Medulla oblongata (tissue), 1 donor: ENCODE data around the gene UBE2E3.
"Not testable (repeated sequence)": the region's sequence is repeated elsewhere in the genome, so short reads cannot be mapped to it uniquely, and the experiment has no call there.

Experiments
- DNase-seq: peaks from one replicate; pipeline ENCODE4 v3.0.0-alpha.2; 2015; ENCODE audit errors: extremely low spot score

Gene UBE2E3

GRCh38 chr2:181073896-181074295 is 93.5 kb downstream of the UBE2E3 start:
- DNase-seq = no peak

GRCh38 chr2:181074457-181074856 is 94.1 kb downstream of the UBE2E3 start:
- DNase-seq = no peak

DNA sequence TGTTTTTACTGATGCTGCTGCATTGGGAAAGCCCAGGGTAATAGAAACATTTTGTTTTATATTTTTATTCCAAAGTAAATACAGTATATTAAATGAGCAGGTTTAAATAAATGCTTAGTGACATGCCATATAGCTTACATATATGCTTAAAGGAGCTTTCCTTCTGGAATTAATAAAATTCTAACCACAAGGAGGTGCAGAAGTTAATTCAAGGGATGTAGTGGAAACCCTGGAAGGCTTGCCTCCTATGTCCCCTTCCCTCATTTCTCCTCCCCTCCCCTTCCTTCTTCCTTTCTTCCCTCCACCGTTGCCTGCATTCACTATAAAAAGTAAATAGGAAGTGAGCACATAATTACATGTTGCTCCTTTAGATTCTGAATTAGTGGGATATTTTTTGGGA is 96.3 kb downstream of the UBE2E3 start:
- no peak for DNase-seq

- peak; percentile 72 for DNase-seq
Observed at GRCh38 chr2:181077128-181077709, 96.8 kb downstream of the UBE2E3 start.

GRCh38 chr2:181083140-181083539 is 102.7 kb downstream of the UBE2E3 start:
- no peak for DNase-seq

- no peak for DNase-seq
Observed at GRCh38 chr2:181085734-181086133, 105.3 kb downstream of the UBE2E3 start.

GRCh38 chr2:181091920-181092319 is 111.5 kb downstream of the UBE2E3 start:
- DNase-seq = not testable (repeated sequence)

DNA sequence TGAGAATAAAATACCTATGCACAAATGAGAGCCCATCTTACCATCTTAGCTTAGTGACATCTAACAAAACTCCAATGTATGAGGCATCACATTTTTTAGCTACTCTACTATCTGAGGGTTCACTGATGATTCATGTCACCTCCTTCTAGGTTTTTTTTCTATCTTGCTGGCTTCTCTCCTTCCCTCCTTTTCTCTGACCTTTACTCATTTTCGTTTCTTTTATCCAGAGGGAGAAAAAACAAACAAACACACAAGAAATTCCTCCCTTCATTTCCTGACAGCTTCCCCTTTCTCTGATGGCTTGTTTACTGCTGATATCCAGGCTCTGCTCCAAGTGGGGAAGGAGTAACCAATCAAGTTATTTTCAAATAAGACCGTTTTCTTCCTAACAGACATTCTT is 115.1 kb downstream of the UBE2E3 start:
- no peak for DNase-seq

GRCh38 chr2:181103659-181104058 is 123.3 kb downstream of the UBE2E3 start:
- DNase-seq = no peak

GRCh38 chr2:181104512-181105115 is 124.2 kb downstream of the UBE2E3 start:
- DNase-seq = peak; percentile 68

DNA sequence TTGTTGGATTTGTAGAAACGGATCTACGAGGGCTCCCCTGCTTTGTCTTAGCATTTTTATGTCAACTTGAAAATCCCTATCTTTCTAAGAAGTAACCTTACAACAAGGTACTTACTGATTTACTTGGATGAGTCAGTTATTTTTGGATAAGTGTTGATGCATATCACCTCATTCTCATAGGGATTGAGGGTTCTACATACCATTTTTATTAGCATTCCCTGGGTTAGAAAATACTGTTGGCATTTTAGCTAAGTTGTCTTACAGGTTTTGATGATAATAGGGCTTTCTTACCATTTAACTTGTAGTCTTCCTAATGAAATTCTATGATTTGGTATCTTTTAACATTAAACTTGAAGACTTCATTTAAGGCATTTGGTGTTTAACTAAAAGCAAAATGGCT is 125.2 kb downstream of the UBE2E3 start:
- DNase-seq = no peak

DNA sequence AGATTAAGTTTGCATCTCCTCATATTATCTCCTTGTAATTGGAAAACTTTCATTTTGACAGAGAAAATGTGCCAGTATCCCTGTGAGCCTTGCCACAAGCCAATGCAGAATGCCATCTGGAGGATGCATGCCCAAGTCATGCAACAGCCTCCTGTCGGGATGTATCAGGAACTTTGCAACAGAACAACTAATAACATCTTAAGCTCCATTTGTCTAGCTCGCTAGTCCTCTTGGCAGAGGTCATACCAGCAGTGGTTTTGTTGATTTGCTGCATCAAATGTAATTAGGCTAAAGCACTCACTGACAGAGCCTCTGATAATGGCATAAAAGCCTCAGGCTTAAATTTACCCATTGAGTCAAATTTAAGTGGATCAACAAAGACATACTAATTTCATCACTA is 125.8 kb downstream of the UBE2E3 start:
- DNase-seq = no peak

DNA sequence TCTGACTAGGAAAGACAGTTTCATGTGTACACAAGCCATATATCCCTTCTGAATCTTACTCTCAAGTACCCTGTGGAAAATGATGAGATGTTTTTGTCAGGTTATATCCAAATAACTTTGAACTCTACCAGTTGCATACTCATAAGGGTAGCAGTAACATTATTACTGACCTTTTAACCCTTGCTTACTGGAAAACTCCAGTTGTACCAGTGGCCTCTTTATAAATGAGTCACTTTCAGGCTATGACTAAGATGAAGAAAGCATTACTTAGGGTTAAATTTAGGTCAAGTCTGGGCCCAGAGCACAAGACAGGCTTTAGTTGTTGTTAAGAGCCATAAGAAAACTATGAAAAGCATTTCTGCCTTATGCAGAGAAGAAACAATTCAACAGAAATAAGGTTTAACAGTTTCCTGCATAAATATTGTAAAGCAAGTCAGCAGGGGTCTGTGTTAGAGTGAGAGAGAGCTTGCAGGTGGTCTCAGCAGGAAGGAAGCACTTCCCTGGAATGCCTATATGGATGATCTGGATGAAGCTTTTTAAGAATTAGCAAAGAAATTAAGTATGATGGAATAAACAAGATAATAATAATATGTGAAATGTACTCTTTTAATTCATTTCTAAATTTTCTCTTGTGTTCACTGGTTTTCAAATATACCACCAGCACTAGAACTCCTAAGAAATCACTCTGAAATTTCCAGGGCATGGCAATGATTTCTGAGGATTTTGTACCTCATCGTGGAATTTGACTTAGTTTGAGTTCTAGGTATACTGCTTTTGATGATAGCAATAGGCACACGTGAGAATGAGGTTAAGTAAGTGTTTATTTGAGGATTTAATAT is 126.6 kb downstream of the UBE2E3 start:
- DNase-seq = no peak

DNA sequence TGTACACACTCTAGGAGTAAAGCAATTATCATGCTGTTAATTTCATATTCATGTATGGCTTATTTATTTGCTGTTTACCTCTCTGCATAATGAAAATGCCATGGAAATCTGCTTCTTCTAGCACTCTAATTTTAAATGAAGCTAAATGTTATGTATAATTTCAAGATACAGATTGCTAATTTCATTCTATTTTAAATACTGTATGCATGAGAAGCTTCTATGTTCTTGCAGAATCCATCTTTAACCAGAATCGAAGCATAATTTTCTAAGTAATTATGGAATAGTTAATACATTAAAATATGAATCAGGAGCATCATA is 127.2 kb downstream of the UBE2E3 start:
- no peak for DNase-seq

DNA sequence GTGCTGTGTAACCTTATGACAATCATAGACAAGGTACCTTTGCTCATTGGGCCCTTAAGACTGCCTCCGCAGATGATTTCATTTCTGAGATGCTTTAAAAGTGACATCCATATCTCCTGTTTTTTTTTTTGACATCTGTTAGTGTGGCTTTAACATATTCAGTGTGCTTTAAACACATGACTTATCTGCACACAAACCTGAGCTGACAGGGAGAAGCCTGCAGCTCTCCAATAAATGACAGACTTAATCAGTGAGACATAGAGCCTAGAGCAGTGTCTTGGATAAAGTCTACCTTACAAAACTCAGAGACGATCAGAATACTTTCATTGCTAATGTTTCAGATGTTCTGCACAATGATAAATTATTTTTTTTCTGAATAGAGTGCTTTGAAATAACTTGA is 130.7 kb downstream of the UBE2E3 start:
- DNase-seq = no peak

DNA sequence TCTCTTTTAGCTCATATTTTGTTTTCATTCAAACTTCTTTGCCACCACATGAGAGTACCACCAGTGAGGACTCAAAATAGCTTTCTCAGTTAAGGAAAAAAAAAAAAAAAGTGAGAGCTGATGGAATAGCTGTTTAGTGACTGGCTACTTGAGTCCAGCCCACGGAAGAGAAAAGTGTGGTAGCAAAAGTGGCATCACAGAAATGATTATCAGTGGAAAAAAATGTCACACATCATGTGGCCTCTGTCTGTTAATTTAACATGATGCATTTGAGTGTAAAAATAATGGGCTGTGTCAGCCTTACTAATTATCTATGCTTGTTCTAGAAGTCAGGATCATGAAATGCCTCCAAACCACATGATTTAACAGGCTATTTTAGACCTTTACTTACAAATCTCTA is 132.5 kb downstream of the UBE2E3 start:
- no peak for DNase-seq
